Panc1 (cell line): Measurements from ENCODE around the gene NSD1.

Experiments
- CTCF ChIP-seq: fragments of 450-650 bp; IDR thresholded peaks from 2 replicates; pipeline ENCODE4 v1.5.1; 2017; ENCODE audit warnings: mild to moderate bottlenecking
- POLR2AphosphoS5 ChIP-seq: IDR thresholded peaks from 2 replicates; pipeline ENCODE4 v1.6.1; 2012; ENCODE audit warnings: mild to moderate bottlenecking, low read depth, low read length, moderate library complexity
- SIN3A ChIP-seq: IDR thresholded peaks from 2 replicates; pipeline ENCODE4 v1.6.1; 2012; ENCODE audit warnings: low read depth, mild to moderate bottlenecking, low read length, moderate library complexity, borderline replicate concordance; ENCODE audit not compliant: insufficient read depth

- no peak for TF ChIP-seq CTCF
- no peak for TF ChIP-seq POLR2AphosphoS5
- no peak for TF ChIP-seq SIN3A
These were observed 35.7 kb downstream of the NSD1 start for GRCh38 chr5:177169271-177169670.
